ENCODE results near the gene ZNF24. TPM values are rescaled to one million over a fixed set of nuclear protein-coding genes. Genes with fewer than 3 reads are reported as not detected.

Gene ZNF24
- 24.8 TPM for polyA plus RNA-seq (2012; ENCODE audit: insufficient read depth, insufficient read length)

DNA sequence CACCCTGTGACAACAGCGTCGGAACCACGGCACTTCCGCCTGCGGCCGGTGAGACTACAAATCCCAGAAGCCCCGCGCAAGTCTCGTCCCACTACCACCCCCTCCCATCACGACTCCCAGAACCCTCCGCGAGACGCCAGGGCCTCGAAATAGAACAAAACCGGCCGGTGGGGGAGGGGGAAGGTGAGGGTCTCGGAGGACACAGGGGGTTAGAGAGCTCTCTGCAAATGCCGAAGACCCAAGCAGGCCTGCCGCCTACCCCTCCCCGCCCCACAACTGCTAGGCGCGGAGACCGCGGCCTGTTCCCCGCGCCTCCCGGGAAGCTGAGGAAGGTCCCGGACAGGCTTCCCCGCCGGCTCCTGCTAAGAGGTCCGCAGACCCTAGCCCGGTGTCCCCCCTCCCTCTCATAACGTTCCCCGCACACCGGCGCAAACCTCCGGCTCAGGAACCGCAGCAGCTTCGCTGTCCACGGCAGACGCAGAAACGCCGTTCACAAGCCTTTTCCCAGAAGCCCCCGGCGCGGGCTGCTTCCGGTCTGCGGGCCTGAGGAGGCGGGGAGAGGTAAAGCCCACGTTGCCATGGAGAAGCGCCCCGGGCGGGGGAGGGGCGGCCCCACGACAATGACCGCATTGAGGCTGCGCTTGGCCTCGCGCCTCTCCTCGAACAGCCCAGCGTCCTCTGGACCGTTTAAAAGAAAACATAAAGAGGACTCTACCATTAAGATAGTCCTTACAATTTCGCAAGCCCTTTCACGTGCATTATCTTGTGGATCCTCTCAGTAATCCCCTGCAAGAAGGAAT is at the start of gene ZNF24:
TSS of gene ZNF24 (minus strand) at position 485 of the 800 bp plus-strand sequence. CDS start 3,770 bp downstream, outside the sequence.
- peak within 1 kb of the TSS; percentile 88 for H3K4me3 ChIP-seq (ENCODE audit: low read length)

DNA sequence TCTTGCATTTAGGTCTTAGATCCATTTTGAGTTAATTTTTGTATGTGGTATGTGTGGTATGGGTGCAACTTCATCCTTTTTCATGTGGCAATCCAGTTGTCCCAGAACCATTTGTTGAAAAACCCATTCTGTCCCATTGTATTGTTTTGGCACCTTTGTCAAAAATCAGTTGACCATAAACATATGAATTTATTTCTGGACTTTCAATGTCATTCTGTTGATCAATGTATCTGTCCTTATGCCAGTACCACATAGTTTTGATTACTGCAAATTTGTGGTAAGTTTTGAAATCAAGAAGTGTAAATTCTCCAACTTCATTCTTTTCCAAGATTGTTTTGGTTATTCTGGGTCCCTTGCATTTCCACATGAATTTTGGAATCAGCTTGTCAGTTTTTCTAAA is 49.5 kb upstream of the ZNF24 start:
- DNase-seq (ENCODE audit: low read depth, low spot score) = no peak
- H3K4me3 ChIP-seq (ENCODE audit: low read length) = no peak overlapping the region

More for the DNA sequence above, at the start of gene ZNF24:
- peak; percentile 82 for DNase-seq (ENCODE audit: low read depth, low spot score)

DNA sequence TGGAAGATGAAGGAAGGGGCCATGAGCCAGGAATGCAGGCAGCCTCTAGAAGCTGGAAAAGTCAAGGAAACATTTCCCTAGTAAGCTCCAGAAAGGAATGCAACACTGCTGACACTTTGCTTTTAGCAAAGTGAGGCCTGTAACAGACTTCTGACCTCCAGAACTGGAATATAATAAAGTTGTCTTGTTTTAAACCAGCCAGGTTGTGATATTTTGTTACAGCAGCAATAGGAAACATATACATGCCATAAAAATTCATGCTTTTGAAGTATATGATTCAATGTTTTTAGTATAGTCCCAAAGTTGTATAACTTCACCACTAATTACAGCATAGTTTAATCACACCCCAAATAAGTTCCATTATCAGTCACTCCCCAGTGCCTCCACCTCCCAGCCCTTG is 48.2 kb upstream of the ZNF24 start:
- DNase-seq (ENCODE audit: low read depth, low spot score) = no peak
- H3K4me3 ChIP-seq (ENCODE audit: low read length) = no peak overlapping the region

DNA sequence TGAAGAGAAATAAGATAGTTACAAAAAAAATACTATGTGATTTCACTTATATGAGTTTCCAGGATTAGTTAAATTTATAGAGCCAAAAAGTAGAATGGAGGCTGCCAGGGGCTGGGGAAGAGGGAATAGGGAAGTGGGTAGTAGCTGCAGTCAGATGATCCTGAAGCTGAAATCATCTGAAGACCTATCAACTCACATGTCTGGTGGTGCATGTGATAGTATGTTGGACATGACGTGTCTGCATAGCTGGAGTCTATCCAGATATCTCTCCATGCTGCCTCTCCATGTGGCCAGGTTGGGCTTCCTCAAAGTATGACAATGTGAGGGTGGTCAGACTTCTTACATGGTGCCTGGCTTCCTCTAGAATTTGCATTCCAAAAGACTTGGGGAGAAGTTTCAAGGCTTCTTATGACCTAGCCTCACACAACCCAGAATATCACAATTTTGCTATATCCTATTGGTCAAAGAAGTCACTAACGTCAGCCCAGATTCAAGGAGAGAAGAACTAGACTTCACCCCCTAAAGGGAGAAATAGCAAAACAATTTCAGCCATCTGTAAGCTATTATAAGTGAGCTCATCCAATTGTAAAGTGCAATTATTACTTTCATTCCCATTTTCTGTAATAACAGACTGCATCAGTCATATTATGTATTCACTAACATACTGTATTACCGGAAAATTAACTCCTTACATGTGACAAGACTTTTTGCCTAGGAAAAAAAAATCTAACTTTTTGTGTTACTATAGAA is 46.9 kb upstream of the ZNF24 start:
- no peak for DNase-seq (ENCODE audit: low read depth, low spot score)
- H3K4me3 ChIP-seq (ENCODE audit: low read length) = no peak overlapping the region

DNA sequence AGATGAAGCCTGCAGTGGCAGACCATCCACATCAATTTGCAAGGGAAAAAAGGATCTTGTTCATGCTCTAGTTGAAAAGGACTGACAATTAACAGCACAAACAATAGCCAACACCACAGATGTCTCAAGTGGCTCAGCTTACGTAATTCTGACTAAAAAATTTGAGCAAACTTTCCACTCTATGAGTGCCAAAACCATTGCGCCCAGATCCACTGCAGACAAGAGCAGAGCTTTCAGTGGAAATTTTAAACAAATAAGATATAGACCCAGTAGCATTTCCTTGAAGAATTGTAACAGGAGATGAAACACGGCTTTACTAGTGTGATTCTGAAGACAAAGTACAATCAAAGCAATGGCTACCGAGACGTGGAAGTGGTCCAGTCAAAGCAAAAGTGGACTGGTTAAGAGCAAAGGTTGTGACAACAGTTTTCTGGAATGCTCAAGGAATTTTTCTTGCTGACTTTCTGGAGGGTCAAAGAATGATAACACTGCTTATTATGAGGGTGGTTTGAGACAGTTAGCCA is 44.9 kb upstream of the ZNF24 start:
- no peak overlapping the region for H3K4me3 ChIP-seq (ENCODE audit: low read length)
- DNase-seq (ENCODE audit: low read depth, low spot score) = no peak

DNA sequence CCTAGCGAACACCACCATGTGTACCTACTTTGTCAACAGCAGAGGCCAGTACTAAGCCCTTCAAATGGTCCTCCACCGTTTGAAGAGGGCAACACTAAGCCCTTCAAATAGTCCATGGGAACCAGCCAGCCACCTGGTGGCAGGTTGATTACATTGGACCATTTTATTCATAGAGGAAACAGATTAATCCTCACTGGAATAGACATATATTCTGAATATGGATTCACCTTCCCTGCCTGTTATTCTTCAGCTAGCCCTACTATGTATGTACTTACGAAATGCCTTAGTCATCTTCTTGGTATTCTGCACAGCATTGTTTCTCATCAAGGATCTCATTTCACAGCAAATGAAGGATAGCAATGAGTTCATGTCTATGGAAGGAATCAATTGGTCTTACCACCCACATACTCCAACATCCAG is 42.9 kb upstream of the ZNF24 start:
- peak overlapping the region; percentile 27 for H3K4me3 ChIP-seq (ENCODE audit: low read length)
- no peak for DNase-seq (ENCODE audit: low read depth, low spot score)

DNA sequence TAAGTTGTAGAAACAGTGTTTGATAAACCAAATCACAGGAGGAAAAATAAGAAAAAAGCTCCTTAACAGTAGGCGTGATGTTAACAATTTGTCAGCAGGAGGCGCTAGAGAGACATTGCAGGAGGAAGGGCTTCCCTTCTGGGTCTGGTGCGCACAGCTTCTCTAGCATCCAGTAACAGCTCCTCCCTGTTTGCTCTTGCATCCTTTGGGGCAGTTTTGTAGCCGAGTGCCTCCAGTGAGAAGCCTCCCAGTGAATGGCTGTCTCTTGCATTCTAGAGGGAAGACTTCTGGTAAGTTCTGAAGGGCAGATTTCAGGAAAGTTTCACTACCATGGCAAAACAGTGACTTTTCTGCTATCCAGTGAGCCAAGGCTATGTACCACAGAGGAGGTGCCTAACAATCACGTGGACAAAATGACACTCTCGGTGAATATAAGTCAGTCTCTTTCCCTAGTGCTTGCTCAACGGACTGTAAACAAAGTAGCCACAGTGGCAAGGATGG is 42.4 kb upstream of the ZNF24 start:
- H3K4me3 ChIP-seq (ENCODE audit: low read length) = peak overlapping the region; percentile 27
- peak; percentile 83 for DNase-seq (ENCODE audit: low read depth, low spot score)

DNA sequence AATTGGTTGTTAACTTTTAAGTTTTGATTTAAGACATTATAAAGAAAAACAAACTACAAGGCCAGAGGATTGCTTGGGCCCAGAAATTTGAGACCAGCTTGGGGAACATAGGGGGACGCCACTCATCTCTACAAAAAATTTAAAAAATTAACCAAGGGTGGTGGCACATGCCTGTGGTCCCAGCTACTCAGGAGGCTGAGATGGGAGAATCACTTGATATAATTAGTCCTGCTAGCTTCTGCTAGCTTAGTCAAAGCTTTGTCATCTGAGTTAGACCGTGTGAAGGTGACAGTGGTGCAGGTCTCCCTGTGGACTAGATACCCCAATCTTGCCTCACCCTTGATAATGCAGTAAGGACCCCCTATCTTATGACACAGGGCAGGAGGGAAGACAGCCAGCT is 38.9 kb upstream of the ZNF24 start:
- H3K4me3 ChIP-seq (ENCODE audit: low read length) = no peak overlapping the region
- no peak for DNase-seq (ENCODE audit: low read depth, low spot score)

DNA sequence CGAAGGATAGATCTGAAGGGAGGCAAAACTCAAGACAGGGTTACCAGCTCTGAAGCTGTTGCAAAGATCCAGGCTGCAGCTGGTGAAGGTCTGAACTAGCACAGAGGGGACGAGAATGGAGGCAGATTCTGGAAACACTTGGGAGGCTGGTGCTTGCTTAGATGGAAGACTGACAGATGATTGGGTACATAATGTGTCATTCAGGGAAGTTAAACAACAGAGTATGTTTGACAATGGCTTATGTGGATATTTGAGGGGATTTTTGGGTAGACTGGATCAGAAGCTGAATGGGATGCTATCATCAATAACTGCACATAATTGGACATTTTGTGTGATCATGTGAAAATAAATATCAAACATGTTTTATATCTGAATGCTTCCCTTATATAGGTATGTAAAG is 35.2 kb upstream of the ZNF24 start:
- H3K4me3 ChIP-seq (ENCODE audit: low read length) = no peak overlapping the region
- DNase-seq (ENCODE audit: low read depth, low spot score) = no peak

DNA sequence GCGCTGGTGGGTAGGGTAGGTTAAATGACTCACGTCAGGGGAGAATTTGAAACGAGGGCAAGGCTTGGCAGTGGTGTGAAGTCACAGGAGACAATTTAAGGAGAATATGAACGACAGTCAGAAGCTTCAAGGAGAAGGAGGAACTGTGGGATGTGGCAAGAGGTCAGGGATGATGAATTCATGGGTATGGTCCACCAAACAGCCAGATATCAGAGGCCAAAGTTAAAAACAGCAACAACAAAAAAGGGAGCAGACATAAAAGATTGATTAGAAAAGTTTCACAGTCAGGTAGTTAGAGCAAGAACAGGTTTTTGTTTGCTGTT is 34.3 kb upstream of the ZNF24 start:
- no peak for DNase-seq (ENCODE audit: low read depth, low spot score)

DNA sequence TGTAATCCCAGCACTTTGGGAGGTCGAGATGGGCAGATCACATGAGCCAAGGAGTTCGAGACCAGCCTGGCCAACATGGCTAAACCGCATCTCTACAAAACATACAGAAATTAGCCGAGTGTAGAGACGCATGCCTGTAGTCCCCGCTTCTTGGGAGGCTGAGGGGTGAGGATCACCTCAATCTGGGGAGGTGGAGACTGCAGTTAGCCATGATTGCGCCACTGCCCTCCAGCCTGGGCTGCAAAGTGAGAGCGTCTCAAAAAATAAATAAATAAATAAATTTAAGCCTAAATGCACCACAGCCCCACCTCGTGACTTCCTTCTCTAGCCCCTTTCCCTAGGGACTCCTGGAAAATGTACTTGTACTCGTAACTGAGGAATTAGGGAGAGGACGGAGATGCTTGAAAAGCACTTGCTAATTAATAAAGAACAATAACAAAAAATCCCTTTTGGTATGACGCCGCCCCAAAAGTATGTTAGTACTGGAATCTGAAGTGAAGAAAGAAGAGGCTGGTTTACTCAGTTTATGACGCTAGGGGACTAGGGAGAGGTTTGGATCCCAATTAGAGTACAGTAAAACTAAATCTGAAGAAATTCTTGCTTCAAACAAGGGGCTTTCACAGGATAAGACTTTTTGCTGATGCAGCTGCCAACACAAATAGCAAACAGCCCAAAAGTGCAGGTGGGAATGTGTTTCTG is 33.8 kb upstream of the ZNF24 start:
- DNase-seq (ENCODE audit: low read depth, low spot score) = no peak
- H3K4me3 ChIP-seq (ENCODE audit: low read length) = no peak overlapping the region

More for the DNA sequence above, 34.3 kb upstream of the ZNF24 start:
- H3K4me3 ChIP-seq (ENCODE audit: low read length) = no peak overlapping the region

DNA sequence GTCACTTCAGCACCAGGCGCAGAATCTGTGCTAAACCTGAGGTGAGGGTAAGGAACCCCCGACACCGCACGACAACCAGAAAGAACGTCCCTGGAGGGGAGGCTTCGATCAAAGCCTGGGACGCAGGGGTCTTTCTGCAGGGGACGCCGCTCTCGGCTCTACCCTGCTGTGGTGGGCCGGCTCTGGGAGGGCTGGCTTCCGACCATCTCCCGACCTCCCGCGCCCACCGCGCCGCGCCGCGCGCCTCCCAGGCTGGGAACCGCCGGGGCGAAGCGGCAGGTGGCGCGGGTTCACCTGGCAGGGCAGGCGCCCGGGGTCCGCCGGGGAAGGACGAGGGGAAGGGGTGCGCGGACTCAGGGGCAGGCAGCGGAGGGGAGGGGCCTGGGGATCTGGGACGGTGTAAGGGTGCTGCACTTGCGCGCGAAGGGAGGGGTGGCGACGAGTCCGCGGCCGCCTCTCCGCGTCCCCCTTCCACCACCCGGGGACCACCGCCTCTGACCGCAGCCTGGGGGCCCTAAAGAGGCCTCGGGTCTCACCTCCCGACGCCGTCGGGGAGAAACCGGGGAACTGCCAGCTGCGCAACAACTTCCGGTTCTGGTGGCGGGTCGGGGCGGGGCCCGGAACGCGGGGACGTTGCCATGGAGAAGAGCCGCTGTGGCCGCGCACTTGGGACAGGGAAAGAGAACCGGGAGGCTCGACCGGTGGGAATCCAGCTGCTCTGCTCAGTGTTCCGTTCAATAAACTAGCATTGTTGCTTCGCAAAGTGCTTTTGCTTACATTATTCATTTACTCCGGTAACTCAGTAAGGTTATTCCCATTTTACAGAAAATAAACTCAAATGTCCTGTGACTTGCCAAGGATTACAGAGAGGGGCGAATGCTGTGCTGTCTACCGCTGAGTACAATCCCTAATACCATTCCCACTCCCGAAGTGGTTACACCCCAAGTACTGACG is 32.8 kb upstream of the ZNF24 start, which contains the start of gene ZNF396:
TSS of gene ZNF396 (minus strand) at position 596 of the 954 bp plus-strand sequence. CDS start 3,045 bp downstream, outside the sequence.
- peak within 1 kb of the TSS; percentile 65 for H3K4me3 ChIP-seq (ENCODE audit: low read length)
- DNase-seq (ENCODE audit: low read depth, low spot score) = peak; percentile 38

DNA sequence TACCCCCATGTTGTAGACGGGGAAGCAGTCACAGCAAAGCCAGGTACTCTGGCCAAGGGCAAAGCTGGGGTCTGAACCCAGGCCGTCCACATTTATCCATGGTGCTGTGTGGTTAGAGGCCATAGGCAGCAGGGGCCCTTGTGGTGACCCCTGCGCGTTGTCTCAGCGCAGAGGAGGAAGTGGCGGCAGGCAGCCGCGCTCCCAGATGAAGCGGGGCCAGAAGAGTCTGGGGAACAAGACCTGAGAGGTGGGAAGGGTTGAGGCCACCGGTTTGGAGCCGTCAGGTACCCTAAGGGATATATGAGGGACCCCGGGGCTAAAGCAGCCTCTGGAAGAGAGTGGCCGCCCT is 32.1 kb upstream of the ZNF24 start:
- DNase-seq (ENCODE audit: low read depth, low spot score) = no peak
- peak overlapping the region; percentile 65 for H3K4me3 ChIP-seq (ENCODE audit: low read length)

DNA sequence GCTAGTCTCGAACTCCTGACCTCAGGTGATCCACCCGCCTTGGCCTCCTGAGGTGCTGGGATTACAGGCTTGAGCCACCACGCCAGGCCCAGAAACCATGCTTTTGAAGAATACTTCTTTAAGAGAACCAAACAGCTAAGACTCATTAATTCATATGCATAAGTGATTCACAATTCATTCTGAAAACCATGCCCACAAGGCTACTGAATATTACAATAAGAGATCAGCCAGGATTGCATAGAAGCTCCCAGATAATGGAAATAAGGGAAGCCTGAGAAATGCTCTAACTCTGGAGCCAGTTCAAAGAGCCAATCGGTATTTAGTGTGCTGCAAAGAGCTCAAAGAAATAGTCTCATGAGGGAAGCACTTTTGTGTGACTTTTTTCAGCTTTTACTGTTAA is 30.5 kb upstream of the ZNF24 start:
- DNase-seq (ENCODE audit: low read depth, low spot score) = no peak
- H3K4me3 ChIP-seq (ENCODE audit: low read length) = no peak overlapping the region

DNA sequence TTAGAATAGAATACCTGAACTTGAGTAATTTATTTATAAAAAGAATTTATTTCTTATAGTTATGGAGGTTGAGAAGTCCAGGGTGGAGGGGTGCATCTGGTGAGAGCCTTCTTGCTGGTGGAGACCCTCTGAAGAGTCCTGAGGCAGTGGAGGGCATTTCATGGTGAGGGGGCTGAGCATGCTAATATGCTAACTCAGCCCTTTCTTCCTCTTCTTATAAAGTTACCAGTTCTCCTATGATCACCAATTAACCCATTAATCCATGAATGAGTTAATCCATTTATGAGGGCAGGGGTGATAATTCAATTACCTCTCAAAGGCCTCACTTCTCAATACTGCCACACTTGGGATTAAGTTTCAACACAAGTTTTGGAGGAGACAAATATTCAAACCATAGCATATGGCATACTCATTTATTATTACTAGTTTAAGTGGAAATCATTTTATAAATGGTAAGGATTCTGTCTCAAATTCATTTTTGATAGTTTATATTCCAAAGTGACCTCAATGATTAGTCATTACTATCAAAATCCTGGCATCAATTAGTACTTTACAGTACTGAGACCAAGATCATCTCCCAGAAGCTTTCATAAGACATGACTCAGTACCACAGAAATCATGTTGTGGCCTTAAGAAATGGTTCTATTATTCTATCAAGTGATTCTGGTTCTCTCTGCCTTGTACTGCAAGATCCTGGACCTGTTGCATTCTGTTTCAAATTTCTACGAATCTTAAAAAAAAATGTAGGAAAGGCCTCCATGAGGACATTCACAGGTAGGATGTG is 27.4 kb upstream of the ZNF24 start:
- H3K4me3 ChIP-seq (ENCODE audit: low read length) = no peak overlapping the region
- DNase-seq (ENCODE audit: low read depth, low spot score) = no peak

DNA sequence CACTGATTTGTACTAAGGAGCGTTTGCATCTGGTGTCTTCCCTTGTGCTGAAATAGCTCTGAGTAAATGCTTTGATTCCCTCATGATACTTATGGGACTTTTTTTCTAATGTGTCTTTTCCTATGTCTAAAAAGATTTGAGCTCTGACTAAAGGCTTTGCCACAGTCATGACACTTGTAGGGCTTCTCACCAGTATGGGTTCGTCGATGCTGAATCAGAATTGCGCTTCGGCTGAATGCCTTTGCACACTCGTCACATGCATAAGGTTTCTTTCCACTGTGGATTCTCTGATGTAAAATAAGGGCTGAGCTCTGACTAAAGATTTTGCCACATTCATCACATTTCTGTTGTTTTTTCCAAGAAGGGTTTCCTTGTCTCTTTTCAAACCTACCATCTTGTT is 24.9 kb upstream of the ZNF24 start:
- DNase-seq (ENCODE audit: low read depth, low spot score) = no peak
- H3K4me3 ChIP-seq (ENCODE audit: low read length) = no peak overlapping the region

DNA sequence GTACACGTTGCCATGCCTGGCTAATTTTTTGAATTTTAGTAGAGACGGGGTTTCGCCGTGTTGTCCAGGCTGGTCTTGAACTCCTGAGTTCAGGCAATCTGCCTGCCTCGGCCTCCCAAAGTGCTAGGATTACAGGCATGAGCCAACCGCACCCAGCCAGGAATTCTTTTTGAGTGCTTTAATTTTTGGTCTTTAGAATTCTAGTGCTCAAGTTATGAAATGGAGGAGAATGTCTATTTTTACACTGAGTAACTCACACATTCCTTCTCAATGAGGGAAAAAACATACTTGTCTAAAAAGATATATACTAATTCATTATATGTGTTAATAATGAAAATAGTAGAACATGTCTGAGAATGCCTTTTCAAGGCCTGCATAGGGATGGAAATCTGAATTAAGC is 24.4 kb upstream of the ZNF24 start:
- H3K4me3 ChIP-seq (ENCODE audit: low read length) = no peak overlapping the region
- no peak for DNase-seq (ENCODE audit: low read depth, low spot score)

DNA sequence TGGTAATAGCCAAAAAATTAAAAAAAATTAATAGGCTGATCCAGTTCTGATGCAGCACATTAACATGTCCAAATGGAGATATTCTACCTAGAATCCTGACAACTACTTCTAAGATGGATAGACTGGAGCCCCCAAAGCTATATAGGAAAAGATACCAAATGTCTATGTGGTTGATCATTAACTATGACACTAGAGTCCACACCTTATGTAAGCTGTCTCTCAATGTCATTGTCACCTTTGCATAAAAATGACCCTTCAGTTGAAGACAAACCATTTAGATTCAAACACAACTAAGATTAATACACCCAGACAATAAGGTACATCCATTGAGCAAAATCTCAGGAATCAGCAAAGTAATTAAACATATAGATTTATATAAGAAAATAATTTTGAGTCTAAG is 18.3 kb upstream of the ZNF24 start:
- DNase-seq (ENCODE audit: low read depth, low spot score) = no peak
- no peak overlapping the region for H3K4me3 ChIP-seq (ENCODE audit: low read length)
